HG02763 (cell line): ENCODE data around the gene FAM47B.

Source experiments
- ATAC-seq: cut with Tn5 transposase; IDR thresholded peaks from one replicate; pipeline ENCODE4 v1.9.1; 2021; ENCODE audit warnings: mild to moderate bottlenecking, moderate library complexity; ENCODE audit not compliant: unreplicated experiment

Gene FAM47B

GRCh38 chrX:34942496-34942895, at the start of gene FAM47B:
Gene FAM47B (plus strand): TSS chrX:34942796. CDS start chrX:34942832, 36 bp downstream.
- ATAC-seq = no peak

GRCh38 chrX:34893741-34894140, 48.9 kb upstream of the FAM47B start:
- ATAC-seq = no peak

- ATAC-seq = no peak
Observed at GRCh38 chrX:34900691-34901090, 41.9 kb upstream of the FAM47B start.

GRCh38 chrX:34901761-34902160, 40.8 kb upstream of the FAM47B start:
- no peak for ATAC-seq

- no peak for ATAC-seq
Observed at GRCh38 chrX:34903316-34903715, 39.3 kb upstream of the FAM47B start.

GRCh38 chrX:34909151-34909550, 33.4 kb upstream of the FAM47B start:
- ATAC-seq = no peak

GRCh38 chrX:34915463-34916225, 27.0 kb upstream of the FAM47B start:
- ATAC-seq = no peak

GRCh38 chrX:34917146-34917545, 25.4 kb upstream of the FAM47B start:
- ATAC-seq = no peak

GRCh38 chrX:34918091-34918736, 24.4 kb upstream of the FAM47B start:
- no peak for ATAC-seq

GRCh38 chrX:34918856-34919255, 23.7 kb upstream of the FAM47B start:
- no peak for ATAC-seq

- ATAC-seq = no peak
Observed at GRCh38 chrX:34927866-34928265, 14.7 kb upstream of the FAM47B start.

GRCh38 chrX:34943235-34943634, 639 bp downstream of the FAM47B start:
- no peak for ATAC-seq

- no peak for ATAC-seq
Observed at GRCh38 chrX:34956916-34957315, 14.3 kb downstream of the FAM47B start.

GRCh38 chrX:34961662-34962061, 19.1 kb downstream of the FAM47B start:
- ATAC-seq = no peak

- ATAC-seq = no peak
Observed at GRCh38 chrX:34972206-34972605, 29.6 kb downstream of the FAM47B start.

GRCh38 chrX:34978171-34978570, 35.6 kb downstream of the FAM47B start:
- no peak for ATAC-seq

- no peak for ATAC-seq
Observed at GRCh38 chrX:34987646-34988045, 45.0 kb downstream of the FAM47B start.
